AG09309 (cell line): ENCODE results near the gene NTM.

Experiments
- DNase-seq: peaks from one replicate; pipeline ENCODE4 v3.0.0-alpha.2; 2010; ENCODE audit warnings: low read depth
- H3K4me3 ChIP-seq: 2 replicates; pipeline ENCODE4 v1.5.1; 2011; ENCODE audit warnings: mild to moderate bottlenecking, low read depth, low read length, moderate library complexity; ENCODE audit not compliant: control insufficient read depth
- CTCF ChIP-seq: IDR thresholded peaks from 2 replicates; pipeline ENCODE4 v1.5.1; 2011; ENCODE audit warnings: mild to moderate bottlenecking, low read depth, low read length, inconsistent platforms; ENCODE audit not compliant: insufficient read depth, control insufficient read depth; ENCODE audit errors: missing control alignments

Gene NTM

GRCh38 chr11:131771471-131771870 is 401.1 kb downstream of the NTM start:
- DNase-seq, result no peak
- TF ChIP-seq CTCF, result no peak
- no peak overlapping the region for H3K4me3 ChIP-seq

GRCh38 chr11:131773626-131774025 is 403.2 kb downstream of the NTM start:
- DNase-seq, result no peak
- H3K4me3 ChIP-seq, result no peak overlapping the region
- no peak for TF ChIP-seq CTCF

GRCh38 chr11:131776211-131776610 is 405.8 kb downstream of the NTM start:
- no peak for DNase-seq
- H3K4me3 ChIP-seq, result no peak overlapping the region
- no peak for TF ChIP-seq CTCF

- no peak overlapping the region for H3K4me3 ChIP-seq
- TF ChIP-seq CTCF, result no peak
- DNase-seq, result no peak
Measured at GRCh38 chr11:131785801-131786200, 415.4 kb downstream of the NTM start.

GRCh38 chr11:131787119-131787518 is 416.7 kb downstream of the NTM start:
- DNase-seq, result no peak
- no peak for TF ChIP-seq CTCF
- no peak overlapping the region for H3K4me3 ChIP-seq

- H3K4me3 ChIP-seq, result no peak overlapping the region
- TF ChIP-seq CTCF, result no peak
- no peak for DNase-seq
Measured at GRCh38 chr11:131790586-131790985, 420.2 kb downstream of the NTM start.

- DNase-seq, result no peak
- no peak for TF ChIP-seq CTCF
- no peak overlapping the region for H3K4me3 ChIP-seq
Measured at GRCh38 chr11:131792243-131792642, 421.8 kb downstream of the NTM start.
